Renal cortex interstitium (tissue), 15 donors: ENCODE data around the gene NRAP. TPM values are rescaled to one million over a fixed set of nuclear protein-coding genes. Genes with fewer than 3 reads are reported as not detected.

Source experiments
- DNase-seq, 11 donors: peaks; one replicate each; pipeline ENCODE4 v3.0.0-alpha.2; 2013; ENCODE audit warnings: low read depth in 9 of 11, low spot score in 4 of 11; ENCODE audit errors: extremely low read depth in 1 of 11
- long read RNA-seq, 16 experiments: transcript quantifications; one replicate each; lab custom pipeline, GENCODE V29; 2026
- polyA plus RNA-seq, 3 donors: library from polyadenylated mRNA; unstranded; fragments of 120-200 nt; gene quantifications; one replicate each; pipeline ENCODE4 v1.2.1, GENCODE V29; 2013; ENCODE audit not compliant: insufficient read length in 3 of 3

Gene NRAP
- polyA plus RNA-seq: under 1 TPM in 1 of 3 donors, not detected in 2; 0.03 TPM
- long read RNA-seq, donor 1: 0 reads
- long read RNA-seq, donor 2: 0 reads
- long read RNA-seq, donor 3: 0 reads
- long read RNA-seq, donor 4: 0 reads
- long read RNA-seq, donor 5: 0 reads
- long read RNA-seq, donor 6: 0 reads
- long read RNA-seq, donor 7: 0 reads
- long read RNA-seq, donor 8: 0 reads
- long read RNA-seq, donor 9: 0 reads
- long read RNA-seq, donor 10: 0 reads
- long read RNA-seq, donor 11: 0 reads
- long read RNA-seq, donor 12: 0 reads
- long read RNA-seq, donor 13: 0 reads
- long read RNA-seq, donor 14: 0 reads
- long read RNA-seq, donor 15: 0 reads
- long read RNA-seq, donor 16: 0 reads

GRCh38 chr10:113663908-113664307 lies at the start of gene NRAP:
NRAP (minus strand) TSS chr10:113664041; CDS start chr10:113663882, 159 bp downstream.
- no peak for DNase-seq

- DNase-seq: no peak
These were observed 49.8 kb upstream of the NRAP start for GRCh38 chr10:113713640-113713982.

GRCh38 chr10:113712755-113713639 lies 49.2 kb upstream of the NRAP start:
- no peak for DNase-seq

GRCh38 chr10:113712024-113712423 lies 48.2 kb upstream of the NRAP start:
- no peak for DNase-seq

GRCh38 chr10:113711142-113711541 lies 47.3 kb upstream of the NRAP start:
- DNase-seq: no peak

- DNase-seq: no peak
These were observed 45.5 kb upstream of the NRAP start for GRCh38 chr10:113709221-113709838.

- no peak for DNase-seq
These were observed 44.8 kb upstream of the NRAP start for GRCh38 chr10:113708640-113709039.

GRCh38 chr10:113706623-113707022 lies 42.8 kb upstream of the NRAP start:
- DNase-seq: no peak

- no peak for DNase-seq
These were observed 41.5 kb upstream of the NRAP start for GRCh38 chr10:113705344-113705652.

- DNase-seq: peak in 6 of 11 donors; percentile 15 to 40 (median 28)
These were observed 40.9 kb upstream of the NRAP start for GRCh38 chr10:113704637-113705343.

- DNase-seq: no peak
These were observed 33.8 kb upstream of the NRAP start for GRCh38 chr10:113697595-113697994.

GRCh38 chr10:113695691-113696090 lies 31.9 kb upstream of the NRAP start:
- no peak for DNase-seq

GRCh38 chr10:113693348-113693747 lies 29.5 kb upstream of the NRAP start:
- no peak for DNase-seq

- no peak for DNase-seq
These were observed 28.4 kb upstream of the NRAP start for GRCh38 chr10:113692271-113692670.

GRCh38 chr10:113691381-113691780 lies 27.5 kb upstream of the NRAP start:
- DNase-seq: no peak

- DNase-seq: no peak
These were observed 26.9 kb upstream of the NRAP start for GRCh38 chr10:113690749-113691148.

- no peak for DNase-seq
These were observed 25.7 kb upstream of the NRAP start for GRCh38 chr10:113689574-113689973.

- DNase-seq: no peak
These were observed 25.2 kb upstream of the NRAP start for GRCh38 chr10:113689057-113689456.

GRCh38 chr10:113687037-113687436 lies 23.2 kb upstream of the NRAP start:
- no peak for DNase-seq
